A549 (cell line): Measurements from ENCODE around the gene FAN1.

ENCODE experiments used
- EP300 ChIP-seq, 2 experiments: fragments of >200 bp; sonication (Bioruptor Twin); formaldehyde crosslinking; IDR thresholded peaks; 2 replicates in 1 of 2; 3 replicates in 1 of 2; pipeline ENCODE4 v1.6.1; 2016 to 2017
- KDM1A ChIP-seq: fragments of 200-600 bp; sonication (generic); IDR thresholded peaks from 2 replicates; pipeline ENCODE4 v1.6.1; 2016; ENCODE audit warnings: low read depth, mild to moderate bottlenecking
- MAFK ChIP-seq: fragments of 450-650 bp; IDR thresholded peaks from 2 replicates; pipeline ENCODE4 v1.6.1; 2014; ENCODE audit not compliant: partially characterized antibody
- MAZ ChIP-seq: fragments of 150-350 bp; IDR thresholded peaks from 2 replicates; pipeline ENCODE4 v1.6.1; 2014; ENCODE audit warnings: antibody characterized with exemption, low read depth, low read length, borderline replicate concordance
- MYC ChIP-seq: IDR thresholded peaks from 2 replicates; pipeline ENCODE4 v1.6.1; 2012; ENCODE audit warnings: mild to moderate bottlenecking, inconsistent platforms, low read length, improper control_type of control experiment, borderline replicate concordance
- NFE2L2 ChIP-seq: fragments of 150-350 bp; conservative IDR thresholded peaks from 2 replicates; pipeline ENCODE4 v1.6.1; 2014; ENCODE audit warnings: low read length
- PHF8 ChIP-seq: fragments of 200-600 bp; sonication (generic); IDR thresholded peaks from 2 replicates; pipeline ENCODE4 v1.6.1; 2016; ENCODE audit warnings: low read depth, mild to moderate bottlenecking, antibody characterized with exemption, moderate library complexity, borderline replicate concordance
- POLR2A ChIP-seq: IDR thresholded peaks from 2 replicates; pipeline ENCODE4 v1.6.1; 2012; ENCODE audit warnings: mild to moderate bottlenecking, low read length
- REST ChIP-seq: fragments of 200-600 bp; sonication (generic); IDR thresholded peaks from 2 replicates; pipeline ENCODE4 v1.6.1; 2016; ENCODE audit warnings: antibody characterized with exemption, mild to moderate bottlenecking, moderate library complexity
- SREBF2 ChIP-seq: fragments of 450-650 bp; IDR thresholded peaks from 2 replicates; pipeline ENCODE4 v1.6.1; 2014; ENCODE audit warnings: mild to moderate bottlenecking, moderate library complexity
- TF ChIP-seq, protein P1 (sequence below): fragments of >200 bp; sonication (Bioruptor Twin); formaldehyde crosslinking; IDR thresholded peaks from 3 replicates; pipeline ENCODE4 v1.5.1; 2016
- TF ChIP-seq, protein P2 (sequence below): IDR thresholded peaks from 2 replicates; pipeline ENCODE4 v1.6.1; 2012

- TF ChIP-seq, protein P1, sequence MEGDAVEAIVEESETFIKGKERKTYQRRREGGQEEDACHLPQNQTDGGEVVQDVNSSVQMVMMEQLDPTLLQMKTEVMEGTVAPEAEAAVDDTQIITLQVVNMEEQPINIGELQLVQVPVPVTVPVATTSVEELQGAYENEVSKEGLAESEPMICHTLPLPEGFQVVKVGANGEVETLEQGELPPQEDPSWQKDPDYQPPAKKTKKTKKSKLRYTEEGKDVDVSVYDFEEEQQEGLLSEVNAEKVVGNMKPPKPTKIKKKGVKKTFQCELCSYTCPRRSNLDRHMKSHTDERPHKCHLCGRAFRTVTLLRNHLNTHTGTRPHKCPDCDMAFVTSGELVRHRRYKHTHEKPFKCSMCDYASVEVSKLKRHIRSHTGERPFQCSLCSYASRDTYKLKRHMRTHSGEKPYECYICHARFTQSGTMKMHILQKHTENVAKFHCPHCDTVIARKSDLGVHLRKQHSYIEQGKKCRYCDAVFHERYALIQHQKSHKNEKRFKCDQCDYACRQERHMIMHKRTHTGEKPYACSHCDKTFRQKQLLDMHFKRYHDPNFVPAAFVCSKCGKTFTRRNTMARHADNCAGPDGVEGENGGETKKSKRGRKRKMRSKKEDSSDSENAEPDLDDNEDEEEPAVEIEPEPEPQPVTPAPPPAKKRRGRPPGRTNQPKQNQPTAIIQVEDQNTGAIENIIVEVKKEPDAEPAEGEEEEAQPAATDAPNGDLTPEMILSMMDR: no peak
- TF ChIP-seq MAZ (no peak), EP300 (IDR thresholded peaks at IDR 0.05) (no peak), KDM1A (no peak), REST (no peak), PHF8 (no peak), POLR2A (no peak), MAFK (no peak), NFE2L2 (no peak), SREBF2 (no peak), MYC (no peak)
- TF ChIP-seq, protein P2, sequence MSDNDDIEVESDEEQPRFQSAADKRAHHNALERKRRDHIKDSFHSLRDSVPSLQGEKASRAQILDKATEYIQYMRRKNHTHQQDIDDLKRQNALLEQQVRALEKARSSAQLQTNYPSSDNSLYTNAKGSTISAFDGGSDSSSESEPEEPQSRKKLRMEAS: no peak
Measured at GRCh38 chr15:30889196-30889595, 14.5 kb upstream of the FAN1 start.
